ENCODE data around the gene LAMC2.

LAMC2 gene

GRCh38 chr1:183199304-183199703 lies 13.2 kb downstream of the LAMC2 start:
- TF ChIP-seq ARNTL (CRISPR knock-in tag; IDR thresholded peaks at IDR 0.05; ENCODE audit: borderline replicate concordance, low read depth) (no peak), ZFP30 (CRISPR knock-in tag; IDR thresholded peaks at IDR 0.05) (no peak), RARB (CRISPR knock-in tag; IDR thresholded peaks at IDR 0.05) (no peak), ZC3H10 (CRISPR knock-in tag; IDR thresholded peaks at IDR 0.05) (no peak), GLIS3 (CRISPR knock-in tag; IDR thresholded peaks at IDR 0.05) (no peak), TOX (CRISPR knock-in tag; IDR thresholded peaks at IDR 0.05; ENCODE audit: borderline replicate concordance) (no peak)
- no peak for ATAC-seq

- no peak for ATAC-seq
- TF ChIP-seq ESRRG (CRISPR knock-in tag; IDR thresholded peaks at IDR 0.05) (no peak), ZNF70 (CRISPR knock-in tag; IDR thresholded peaks at IDR 0.05) (no peak), CSDC2 (CRISPR knock-in tag; IDR thresholded peaks at IDR 0.05) (no peak), POU6F1 (CRISPR knock-in tag; IDR thresholded peaks at IDR 0.05; ENCODE audit: borderline replicate concordance, low read depth) (no peak), CSRNP3 (CRISPR knock-in tag; IDR thresholded peaks at IDR 0.05) (no peak), ZNF565 (CRISPR knock-in tag; conservative IDR thresholded peaks at IDR 0.05; ENCODE audit: low read depth) (no peak), GLIS3 (CRISPR knock-in tag; IDR thresholded peaks at IDR 0.05) (no peak), TCF4 (CRISPR knock-in tag; IDR thresholded peaks at IDR 0.05; ENCODE audit: borderline replicate concordance) (no peak), BACH2 (CRISPR knock-in tag; IDR thresholded peaks at IDR 0.05; ENCODE audit: borderline replicate concordance) (no peak), CREB5 (CRISPR knock-in tag; IDR thresholded peaks at IDR 0.05; ENCODE audit: low read depth) (no peak), ZFP30 (CRISPR knock-in tag; IDR thresholded peaks at IDR 0.05) (no peak), PPARA (CRISPR knock-in tag; IDR thresholded peaks at IDR 0.05; ENCODE audit: borderline replicate concordance) (no peak)
These were observed 14.4 kb downstream of the LAMC2 start for GRCh38 chr1:183200451-183200850.

GRCh38 chr1:183203094-183203493 lies 17.0 kb downstream of the LAMC2 start:
- ATAC-seq: no peak

More at GRCh38 chr1:183203094-183203493, 17.0 kb downstream of the LAMC2 start:
- TF ChIP-seq CSRNP3 (CRISPR knock-in tag; IDR thresholded peaks at IDR 0.05): no peak
- TF ChIP-seq ESRRG (CRISPR knock-in tag; IDR thresholded peaks at IDR 0.05): no peak
- no peak for TF ChIP-seq ZNF8 (CRISPR knock-in tag; IDR thresholded peaks at IDR 0.05)
- TF ChIP-seq ZNF565 (CRISPR knock-in tag; conservative IDR thresholded peaks at IDR 0.05; ENCODE audit: low read depth): no peak
- TF ChIP-seq PATZ1 (CRISPR knock-in tag; IDR thresholded peaks at IDR 0.05; ENCODE audit: borderline replicate concordance): no peak
- no peak for TF ChIP-seq GLIS3 (CRISPR knock-in tag; IDR thresholded peaks at IDR 0.05)
- TF ChIP-seq ZC3H10 (CRISPR knock-in tag; IDR thresholded peaks at IDR 0.05): no peak
- TF ChIP-seq ZFP30 (CRISPR knock-in tag; IDR thresholded peaks at IDR 0.05): no peak
- no peak for TF ChIP-seq OSR1 (CRISPR knock-in tag; IDR thresholded peaks at IDR 0.05)
